Pulmonary artery endothelial cell (primary cell): ENCODE results near the gene OR4C5. TPM values are rescaled to one million over a fixed set of nuclear protein-coding genes. Genes with fewer than 3 reads are reported as not detected.
"Not testable (repeated sequence)": the region's sequence is repeated elsewhere in the genome, so short reads cannot be mapped to it uniquely, and the experiment has no call there.

Experiments used
- DNase-seq: peaks from one replicate; pipeline ENCODE4 v3.0.0-alpha.2; 2011; ENCODE audit warnings: low read depth, low spot score
- total RNA-seq: library from RNA; depleted of rRNA; stranded (reverse); fragments of >200 nt; gene quantifications from 2 replicates; pipeline ENCODE4 v1.2.3, GENCODE V29; 2014

OR4C5 gene
- not detected in 2 replicates for total RNA-seq

- no peak for DNase-seq
Measured at GRCh38 chr11:48366365-48366764, at the start of gene OR4C5. Gene OR4C5, minus strand, starts transcription at chr11:48366465. Its CDS starts 0 bp downstream, at chr11:48366465.

- no peak for DNase-seq
Measured at GRCh38 chr11:48384670-48385069, 18.4 kb upstream of the OR4C5 start.

GRCh38 chr11:48384151-48384550, 17.9 kb upstream of the OR4C5 start:
- not testable (repeated sequence) for DNase-seq

GRCh38 chr11:48361289-48361688, 5.0 kb downstream of the OR4C5 start:
- not testable (repeated sequence) for DNase-seq

GRCh38 chr11:48354677-48355076, 11.6 kb downstream of the OR4C5 start:
- no peak for DNase-seq

- DNase-seq, result no peak
Measured at GRCh38 chr11:48354013-48354412, 12.3 kb downstream of the OR4C5 start.

- not testable (repeated sequence) for DNase-seq
Measured at GRCh38 chr11:48346286-48346685, 20.0 kb downstream of the OR4C5 start.

- not testable (repeated sequence) for DNase-seq
Measured at GRCh38 chr11:48342505-48342904, 23.8 kb downstream of the OR4C5 start.

- DNase-seq, result no peak
Measured at GRCh38 chr11:48341466-48341865, 24.8 kb downstream of the OR4C5 start.

- DNase-seq, result not testable (repeated sequence)
Measured at GRCh38 chr11:48324620-48325019, 41.6 kb downstream of the OR4C5 start, which contains the start of gene OR4C3. Gene OR4C3, plus strand, starts transcription at chr11:48324920. Its CDS starts 102 bp downstream, at chr11:48325022.

- not testable (repeated sequence) for DNase-seq
Measured at GRCh38 chr11:48319813-48320212, 46.5 kb downstream of the OR4C5 start.

Other genes with a start within 250 kb of the OR4C5 start
- gene OR4B1, start 149.7 kb downstream of the OR4C5 start, total RNA-seq, result not detected in 2 replicates
- gene OR4X2, start 121.4 kb downstream of the OR4C5 start, total RNA-seq, result not detected in 2 replicates
- not detected in 2 replicates for gene OR4X1, start 102.6 kb downstream of the OR4C5 start, total RNA-seq
- not detected in 2 replicates for gene OR4S1, start 60.2 kb downstream of the OR4C5 start, total RNA-seq
- not detected in 2 replicates for gene OR4C3, start 41.5 kb downstream of the OR4C5 start, total RNA-seq
- not detected in 2 replicates for gene OR4A47, start 122.3 kb upstream of the OR4C5 start, total RNA-seq